A549 (cell line): Measurements from ENCODE around the gene COQ4.

Experiments
- CTCF ChIP-seq: fragments of >200 bp; sonication (Bioruptor Twin); formaldehyde crosslinking; IDR thresholded peaks from 3 replicates; pipeline ENCODE4 v1.5.1; 2016
- MYC ChIP-seq: IDR thresholded peaks from 2 replicates; pipeline ENCODE4 v1.6.1; 2012; ENCODE audit warnings: mild to moderate bottlenecking, inconsistent platforms, low read length, improper control_type of control experiment, borderline replicate concordance
- RAD21 ChIP-seq, 2 experiments: fragments of >200 bp in 1 of 2; sonication (Bioruptor Twin) in 1 of 2; formaldehyde crosslinking in 1 of 2; IDR thresholded peaks in 1 of 2; conservative IDR thresholded peaks in 1 of 2; 2 replicates in 1 of 2; 3 replicates in 1 of 2; pipeline ENCODE4 v1.6.1; 2012 to 2018; ENCODE audit warnings: inconsistent platforms in 1 of 2

- TF ChIP-seq CTCF (no peak), RAD21 (conservative IDR thresholded peaks at IDR 0.05 in 1 of 2, IDR thresholded peaks at IDR 0.05 in 1 of 2) (no peak), MYC (no peak)
Observed at GRCh38 chr9:128383007-128383753, 60.5 kb downstream of the COQ4 start.
